HEK293 (cell line): ENCODE data around the gene PCCA.

Experiments used
- CTCF ChIA-PET: fragments of 350-600 bp; formaldehyde crosslinking; extraction: SDS; loops from one replicate; lab custom pipeline; 2021; ENCODE audit warnings: antibody characterized with exemption; lab: Yijun Ruan, JAX
- POLR2A ChIA-PET: fragments of 300-600 bp; formaldehyde crosslinking; extraction: SDS; loops from one replicate; lab custom pipeline; 2020; ENCODE audit warnings: antibody characterized with exemption, inconsistent platforms; lab: Yijun Ruan, JAX
- H3K27ac ChIP-seq: fragments of 200-500 bp; sonication (Bioruptor generic); 2 replicates; pipeline ENCODE4 v1.5.1; 2014; ENCODE audit warnings: low read depth, low read length, control low read depth, inconsistent platforms; ENCODE audit errors: extremely low read depth
- H3K36me3 ChIP-seq, 2 experiments: fragments of 200-500 bp in 1 of 2; sonication (Bioruptor generic) in 1 of 2; 1 replicate in 1 of 2; 2 replicates in 1 of 2; pipeline ENCODE4 v1.5.1; 2014 to 2017; ENCODE audit warnings: inconsistent platforms in 2 of 2, low read length in 2 of 2; ENCODE audit not compliant: control insufficient read depth in 2 of 2, insufficient read depth in 1 of 2
- H3K4me1 ChIP-seq: fragments of 200-500 bp; sonication (Bioruptor generic); 2 replicates; pipeline ENCODE4 v1.5.1; 2014; ENCODE audit warnings: mild to moderate bottlenecking, low read length, inconsistent platforms; ENCODE audit not compliant: control insufficient read depth, insufficient read depth
- H3K4me3 ChIP-seq: 2 replicates; pipeline ENCODE4 v1.5.1; 2011; ENCODE audit warnings: low read depth, mild to moderate bottlenecking, control low read depth, low read length, moderate library complexity
- H3K9me3 ChIP-seq: fragments of 200-500 bp; sonication (Bioruptor generic); 2 replicates; pipeline ENCODE4 v1.5.1; 2014; ENCODE audit warnings: low read depth, low read length, inconsistent platforms; ENCODE audit not compliant: control insufficient read depth, insufficient read depth
- AEBP2 ChIP-seq: fragments of 450-650 bp; formaldehyde crosslinking; IDR thresholded peaks from 2 replicates; pipeline ENCODE4 v1.5.1; 2016; ENCODE audit warnings: missing biosample characterization, missing genetic modification characterization, borderline replicate concordance
- MZF1 ChIP-seq: fragments of 450-650 bp; formaldehyde crosslinking; IDR thresholded peaks from 2 replicates; pipeline ENCODE4 v1.5.1; 2017; ENCODE audit warnings: missing biosample characterization, missing genetic modification characterization, borderline replicate concordance
- TCF7L2 ChIP-seq: IDR thresholded peaks from 2 replicates; pipeline ENCODE4 v1.6.1; 2011; ENCODE audit warnings: low read depth, mild to moderate bottlenecking, inconsistent platforms, low read length, moderate library complexity, borderline replicate concordance
- ZBTB17 ChIP-seq: fragments of 450-650 bp; formaldehyde crosslinking; IDR thresholded peaks from 2 replicates; pipeline ENCODE4 v1.5.1; 2016; ENCODE audit warnings: missing biosample characterization, missing genetic modification characterization
- ZBTB21 ChIP-seq: fragments of 450-650 bp; formaldehyde crosslinking; IDR thresholded peaks from 2 replicates; pipeline ENCODE4 v1.5.1; 2017; ENCODE audit warnings: missing biosample characterization, missing genetic modification characterization
- ZBTB7A ChIP-seq: fragments of 450-650 bp; formaldehyde crosslinking; IDR thresholded peaks from 2 replicates; pipeline ENCODE4 v1.5.1; 2016; ENCODE audit warnings: low read depth, missing biosample characterization, missing genetic modification characterization
- ZFP3 ChIP-seq: fragments of 450-650 bp; formaldehyde crosslinking; IDR thresholded peaks from 2 replicates; pipeline ENCODE4 v1.5.1; 2016; ENCODE audit warnings: low read depth, missing biosample characterization, missing genetic modification characterization
- ZNF140 ChIP-seq: fragments of 450-650 bp; formaldehyde crosslinking; IDR thresholded peaks from 2 replicates; pipeline ENCODE4 v1.5.1; 2016; ENCODE audit warnings: missing biosample characterization, missing genetic modification characterization
- ZNF148 ChIP-seq: fragments of 450-650 bp; formaldehyde crosslinking; IDR thresholded peaks from 2 replicates; pipeline ENCODE4 v1.5.0; 2017; ENCODE audit warnings: missing biosample characterization, missing genetic modification characterization, borderline replicate concordance
- ZNF169 ChIP-seq: fragments of 450-650 bp; formaldehyde crosslinking; IDR thresholded peaks from 2 replicates; pipeline ENCODE4 v1.5.1; 2016; ENCODE audit warnings: missing biosample characterization, missing genetic modification characterization
- ZNF354C ChIP-seq: fragments of 450-650 bp; formaldehyde crosslinking; IDR thresholded peaks from 2 replicates; pipeline ENCODE4 v1.5.1; 2016; ENCODE audit warnings: missing biosample characterization, missing genetic modification characterization, low read depth, borderline replicate concordance
- ZNF404 ChIP-seq: fragments of 450-650 bp; formaldehyde crosslinking; IDR thresholded peaks from 2 replicates; pipeline ENCODE4 v1.5.1; 2017; ENCODE audit warnings: missing biosample characterization, missing genetic modification characterization
- ZNF416 ChIP-seq: fragments of 450-650 bp; formaldehyde crosslinking; IDR thresholded peaks from 2 replicates; pipeline ENCODE4 v1.5.1; 2016; ENCODE audit warnings: missing biosample characterization, missing genetic modification characterization
- ZNF449 ChIP-seq: fragments of 450-650 bp; formaldehyde crosslinking; IDR thresholded peaks from 2 replicates; pipeline ENCODE4 v1.5.1; 2017; ENCODE audit warnings: missing biosample characterization, mild to moderate bottlenecking, missing genetic modification characterization, moderate library complexity
- ZNF473 ChIP-seq: fragments of 450-650 bp; formaldehyde crosslinking; IDR thresholded peaks from 2 replicates; pipeline ENCODE4 v1.5.1; 2017; ENCODE audit warnings: missing biosample characterization, missing genetic modification characterization
- ZNF549 ChIP-seq: fragments of 450-650 bp; IDR thresholded peaks from 2 replicates; pipeline ENCODE4 v1.5.1; 2018; ENCODE audit warnings: missing biosample characterization, missing genetic modification characterization, mild to moderate bottlenecking, inconsistent platforms, moderate library complexity
- ZNF670 ChIP-seq: fragments of 450-650 bp; formaldehyde crosslinking; IDR thresholded peaks from 2 replicates; pipeline ENCODE4 v1.5.1; 2016; ENCODE audit warnings: missing biosample characterization, missing genetic modification characterization, low read depth
- ZNF701 ChIP-seq: fragments of 450-650 bp; formaldehyde crosslinking; IDR thresholded peaks from 2 replicates; pipeline ENCODE4 v1.5.1; 2016; ENCODE audit warnings: missing biosample characterization, missing genetic modification characterization
- ZSCAN30 ChIP-seq: fragments of 450-650 bp; IDR thresholded peaks from 2 replicates; pipeline ENCODE4 v1.5.1; 2018; ENCODE audit warnings: missing biosample characterization, mild to moderate bottlenecking, missing genetic modification characterization, moderate library complexity
- TF ChIP-seq, protein P1 (sequence below): fragments of 450-650 bp; formaldehyde crosslinking; IDR thresholded peaks from 2 replicates; pipeline ENCODE4 v1.5.1; 2016; ENCODE audit warnings: missing biosample characterization, missing genetic modification characterization

Gene PCCA

GRCh38 chr13:100465558-100465957 is 376.7 kb downstream of the PCCA start:
- CTCF ChIA-PET = no interaction called here
- no peaks in the 10 kb centered on the region for H3K9me3 ChIP-seq
- POLR2A ChIA-PET = no interaction called here

More at GRCh38 chr13:100465558-100465957, 376.7 kb downstream of the PCCA start:
- no peaks in the 10 kb centered on the region for H3K36me3 ChIP-seq
- H3K4me3 ChIP-seq = no peak overlapping the region
- H3K27ac ChIP-seq = no peak overlapping the region
- no peaks in the 10 kb centered on the region for H3K4me1 ChIP-seq
- TF ChIP-seq ZNF670 (no peak), ZNF416 (tag by site-specific recombination) (no peak), ZBTB7A (tag by site-specific recombination) (no peak), ZNF169 (tag by site-specific recombination) (no peak), AEBP2 (tag by site-specific recombination) (no peak), ZNF148 (tag by site-specific recombination) (no peak), ZFP3 (tag by site-specific recombination) (no peak), ZBTB21 (tag by site-specific recombination) (no peak), ZNF449 (tag by site-specific recombination) (no peak), ZNF701 (tag by site-specific recombination) (no peak), ZNF354C (tag by site-specific recombination) (no peak), MZF1 (tag by site-specific recombination) (no peak), ZBTB17 (tag by site-specific recombination) (no peak), ZNF140 (tag by site-specific recombination) (no peak), ZNF549 (tag by site-specific recombination) (no peak), ZNF404 (tag by site-specific recombination) (no peak), ZSCAN30 (tag by site-specific recombination) (no peak), ZNF473 (tag by site-specific recombination) (no peak), TCF7L2 (no peak)
- TF ChIP-seq, protein P1, sequence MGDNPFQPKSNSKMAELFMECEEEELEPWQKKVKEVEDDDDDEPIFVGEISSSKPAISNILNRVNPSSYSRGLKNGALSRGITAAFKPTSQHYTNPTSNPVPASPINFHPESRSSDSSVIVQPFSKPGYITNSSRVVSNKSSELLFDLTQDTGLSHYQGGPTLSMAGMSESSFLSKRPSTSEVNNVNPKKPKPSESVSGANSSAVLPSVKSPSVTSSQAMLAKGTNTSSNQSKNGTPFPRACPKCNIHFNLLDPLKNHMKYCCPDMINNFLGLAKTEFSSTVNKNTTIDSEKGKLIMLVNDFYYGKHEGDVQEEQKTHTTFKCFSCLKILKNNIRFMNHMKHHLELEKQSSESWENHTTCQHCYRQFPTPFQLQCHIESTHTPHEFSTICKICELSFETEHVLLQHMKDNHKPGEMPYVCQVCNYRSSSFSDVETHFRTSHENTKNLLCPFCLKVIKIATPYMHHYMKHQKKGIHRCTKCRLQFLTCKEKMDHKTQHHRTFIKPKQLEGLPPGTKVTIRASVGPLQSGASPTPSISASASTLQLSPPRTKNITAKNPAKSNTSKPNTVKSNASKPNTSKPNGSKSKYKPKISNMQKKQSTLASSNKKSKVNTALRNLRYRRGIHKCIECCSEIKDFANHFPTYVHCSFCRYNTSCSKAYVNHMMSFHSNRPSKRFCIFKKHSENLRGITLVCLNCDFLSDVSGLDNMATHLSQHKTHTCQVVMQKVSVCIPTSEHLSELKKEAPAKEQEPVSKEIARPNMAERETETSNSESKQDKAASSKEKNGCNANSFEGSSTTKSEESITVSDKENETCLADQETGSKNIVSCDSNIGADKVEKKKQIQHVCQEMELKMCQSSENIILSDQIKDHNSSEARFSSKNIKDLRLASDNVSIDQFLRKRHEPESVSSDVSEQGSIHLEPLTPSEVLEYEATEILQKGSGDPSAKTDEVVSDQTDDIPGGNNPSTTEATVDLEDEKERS (tag by site-specific recombination) = no peak
